ENCODE results near the gene PNPLA7. TPM values are rescaled to one million over a fixed set of nuclear protein-coding genes. Genes with fewer than 3 reads are reported as not detected.
A peak's percentile ranks its signal among the peaks of the same experiment; 100 is the strongest.
"Not testable (repeated sequence)": the region's sequence is repeated elsewhere in the genome, so short reads cannot be mapped to it uniquely, and the experiment has no call there.

PNPLA7 gene
- total RNA-seq, 1 donor from 2014 or later = 1.3 TPM

DNA sequence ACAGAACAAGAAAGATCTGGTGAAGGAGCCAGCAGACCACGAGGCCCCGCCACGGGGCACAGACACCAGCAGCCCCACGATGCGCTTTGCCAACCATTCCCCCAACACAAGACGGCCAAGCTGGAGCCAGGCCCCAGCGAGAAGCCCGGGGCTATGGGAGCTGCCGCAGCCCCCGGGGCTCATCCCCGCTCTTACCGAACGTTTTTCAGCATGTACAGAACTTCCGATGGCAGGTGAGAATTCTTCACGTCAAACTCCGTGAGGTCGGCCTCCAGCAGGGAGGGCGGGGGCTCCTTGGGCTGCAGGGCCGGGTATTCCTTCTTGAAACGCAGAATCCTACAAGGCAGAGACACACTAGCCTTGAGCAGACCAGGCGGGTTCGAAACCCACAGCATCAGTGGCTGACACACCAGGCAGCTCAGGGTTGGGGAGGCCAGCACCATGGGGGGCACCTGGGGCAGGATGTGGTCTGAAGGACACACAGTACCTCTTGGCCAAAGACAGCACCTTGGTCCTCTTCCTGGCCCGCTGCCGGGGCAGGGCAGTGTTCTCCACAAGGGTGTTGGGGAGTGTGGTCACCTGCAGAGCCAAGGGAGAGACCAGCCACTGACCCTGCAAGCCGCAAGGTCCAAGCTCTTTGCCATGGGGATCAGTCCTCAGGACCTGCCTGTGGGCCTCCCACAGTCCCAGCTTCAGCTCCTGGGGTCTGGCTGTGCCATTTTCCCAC is 6.8 kb downstream of the PNPLA7 start:
- no peak for DNase-seq (ENCODE audit: low read depth)

DNA sequence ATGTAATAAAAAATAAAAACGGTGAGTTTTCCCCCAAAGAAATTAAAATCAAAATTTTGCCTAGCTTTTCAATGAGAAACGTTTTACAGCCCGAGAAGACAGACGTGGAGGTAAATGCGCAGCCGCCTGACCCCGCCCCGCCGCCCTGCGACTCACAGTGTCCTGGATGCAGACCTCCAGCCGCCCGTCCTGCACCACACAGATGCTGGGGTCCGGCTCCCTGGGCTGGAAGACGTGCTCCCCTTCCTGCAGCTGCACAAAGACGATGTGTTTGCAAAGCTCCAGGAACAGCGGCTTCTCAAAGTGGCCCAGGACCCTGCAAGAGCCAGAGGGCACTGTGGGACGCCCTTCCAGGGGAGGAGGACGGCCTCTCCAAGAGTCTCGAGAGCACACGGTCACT is 7.7 kb downstream of the PNPLA7 start:
- DNase-seq (ENCODE audit: low read depth) = no peak

DNA sequence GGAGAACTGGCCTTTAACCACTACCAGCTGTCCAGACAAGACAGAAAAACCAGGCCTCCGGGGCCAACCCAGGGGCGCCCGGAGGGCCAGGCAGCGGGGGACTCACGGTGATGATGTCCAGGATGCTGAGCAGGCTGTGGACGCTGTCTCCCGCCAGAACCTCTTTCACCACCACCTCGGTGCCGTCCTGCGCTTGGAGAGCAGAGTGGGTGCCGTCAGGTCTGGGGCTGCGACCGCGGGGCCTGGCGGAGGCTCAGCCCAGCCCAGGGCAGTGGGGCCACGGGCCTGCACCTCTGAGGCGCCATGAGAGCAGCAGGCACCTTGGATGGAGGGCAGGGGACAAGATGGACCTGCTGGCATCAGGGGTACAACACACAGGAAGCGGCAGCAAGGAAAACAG is 9.7 kb downstream of the PNPLA7 start:
- no peak for DNase-seq (ENCODE audit: low read depth)

DNA sequence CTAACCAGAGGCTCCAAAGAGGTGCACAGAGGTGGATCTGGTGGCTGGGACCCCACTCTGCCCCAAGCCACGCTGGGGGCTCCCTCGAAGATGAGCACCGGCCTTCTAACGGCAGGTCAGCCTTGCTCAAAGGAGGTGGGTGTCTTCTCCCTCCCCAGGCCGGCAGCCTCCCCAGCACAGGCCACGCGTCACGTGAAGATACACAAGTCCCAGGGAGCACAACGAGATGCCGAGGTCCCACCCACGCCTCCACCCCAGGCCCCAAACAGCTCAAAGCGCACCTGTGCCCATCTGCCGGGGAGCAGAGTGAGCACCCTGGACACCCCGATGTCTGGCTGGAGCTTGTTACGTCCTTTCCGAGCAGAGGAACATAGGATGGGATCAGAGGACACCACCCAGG is 12.1 kb downstream of the PNPLA7 start:
- DNase-seq (ENCODE audit: low read depth) = no peak

DNA sequence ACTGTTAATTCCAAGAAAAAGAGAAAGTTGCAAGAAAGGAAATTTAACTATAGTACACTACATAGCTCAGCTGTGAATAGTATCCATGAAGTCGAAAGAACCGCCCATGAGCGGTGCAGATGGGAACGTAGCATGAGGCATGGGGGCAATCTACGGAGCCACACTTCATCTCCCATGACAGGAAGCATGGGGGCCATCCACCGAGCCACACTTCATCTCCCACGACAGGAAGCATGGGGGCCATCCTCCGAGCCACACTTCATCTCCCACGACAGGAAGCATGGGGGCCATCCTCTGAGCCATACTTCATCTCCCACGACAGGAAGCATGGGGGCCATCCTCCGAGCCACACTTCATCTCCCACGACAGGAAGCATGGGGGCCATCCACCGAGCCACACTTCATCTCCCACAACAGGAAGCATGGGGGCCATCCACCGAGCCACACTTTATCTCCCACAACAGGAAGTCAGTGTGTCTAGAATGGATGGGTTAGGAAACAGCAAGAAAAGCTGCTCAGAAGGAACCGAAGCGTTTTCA is 13.5 kb downstream of the PNPLA7 start:
- DNase-seq (ENCODE audit: low read depth) = not testable (repeated sequence)

DNA sequence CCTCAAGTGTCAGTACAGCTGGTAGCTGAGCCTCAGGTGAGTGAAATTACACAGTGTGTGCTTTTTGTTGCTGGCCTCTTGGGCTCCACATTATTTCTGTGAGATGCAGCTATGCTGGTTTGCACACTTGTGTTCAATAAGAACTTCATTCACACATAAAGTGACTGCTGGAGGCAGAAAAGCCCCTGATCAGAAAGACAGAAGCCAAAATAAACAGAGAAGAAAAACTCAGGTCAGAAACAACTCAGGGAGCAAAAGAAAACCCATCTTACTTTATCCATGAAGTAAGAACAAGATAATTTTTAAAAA is 15.1 kb downstream of the PNPLA7 start:
- no peak for DNase-seq (ENCODE audit: low read depth)

DNA sequence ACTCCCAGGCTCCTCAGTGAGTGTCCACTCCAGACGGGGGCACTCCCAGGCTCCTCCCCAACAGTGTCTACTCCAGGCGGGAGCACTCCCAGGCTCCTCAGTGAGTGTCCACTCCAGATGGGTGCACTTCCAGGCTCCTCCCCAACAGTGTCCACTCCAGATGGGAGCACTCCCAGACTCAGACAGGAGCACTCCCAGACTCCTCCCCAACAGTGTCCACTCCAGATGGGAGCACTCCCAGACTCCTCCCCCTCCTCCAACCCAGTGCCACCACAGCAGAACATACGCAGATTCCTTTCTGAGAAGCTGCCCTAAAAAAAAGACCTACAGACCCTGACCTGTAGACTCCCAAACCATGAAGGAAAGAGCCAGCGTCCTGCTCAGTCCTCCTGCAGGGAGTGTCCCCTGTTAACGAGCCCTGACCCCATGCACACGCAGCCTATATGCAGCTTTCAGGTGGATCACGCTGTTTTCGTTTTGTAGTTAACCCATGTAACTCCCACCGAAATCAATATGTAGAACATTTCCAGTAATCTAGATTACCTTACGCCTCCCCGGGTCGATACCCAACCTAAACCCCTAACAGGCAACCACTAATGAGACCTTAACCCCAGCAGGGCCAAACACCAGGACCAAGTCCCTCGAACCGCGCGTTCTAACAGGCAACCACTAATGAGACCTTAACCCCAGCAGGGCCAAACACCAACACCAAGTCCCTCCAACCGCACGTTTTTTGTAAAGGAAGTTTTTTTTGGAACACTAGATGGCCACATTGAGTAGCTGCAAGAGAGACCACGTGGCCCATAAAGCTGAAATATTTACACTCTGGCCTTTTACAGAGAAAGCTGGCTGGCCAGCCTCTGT is 15.7 kb downstream of the PNPLA7 start:
- DNase-seq (ENCODE audit: low read depth) = peak; percentile 71

DNA sequence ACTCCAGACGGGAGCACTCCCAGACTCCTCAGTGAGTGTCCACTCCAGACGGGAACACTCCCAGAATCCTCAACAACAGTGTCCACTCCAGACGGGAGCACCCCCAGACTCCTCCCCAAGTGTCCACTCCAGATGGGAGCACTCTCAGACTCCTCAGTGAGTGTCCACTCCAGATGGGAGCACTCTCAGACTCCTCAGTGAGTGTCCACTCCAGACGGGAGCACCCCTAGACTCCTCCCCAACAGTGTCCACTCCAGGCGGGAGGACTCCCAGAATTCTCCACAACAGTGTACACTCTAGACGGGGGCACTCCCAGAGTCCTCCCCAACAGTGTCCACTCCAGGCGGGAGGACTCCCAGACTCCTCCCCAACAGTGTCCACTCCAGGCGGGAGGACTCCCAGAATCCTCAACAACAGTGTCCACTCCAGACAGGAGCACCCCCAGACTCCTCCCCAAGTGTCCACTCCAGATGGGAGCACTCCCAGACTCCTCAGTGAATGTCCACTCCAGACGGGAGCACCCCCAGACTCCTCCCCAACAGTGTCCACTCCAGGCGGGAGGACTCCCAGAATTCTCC is 17.2 kb downstream of the PNPLA7 start:
- not testable (repeated sequence) for DNase-seq (ENCODE audit: low read depth)

DNA sequence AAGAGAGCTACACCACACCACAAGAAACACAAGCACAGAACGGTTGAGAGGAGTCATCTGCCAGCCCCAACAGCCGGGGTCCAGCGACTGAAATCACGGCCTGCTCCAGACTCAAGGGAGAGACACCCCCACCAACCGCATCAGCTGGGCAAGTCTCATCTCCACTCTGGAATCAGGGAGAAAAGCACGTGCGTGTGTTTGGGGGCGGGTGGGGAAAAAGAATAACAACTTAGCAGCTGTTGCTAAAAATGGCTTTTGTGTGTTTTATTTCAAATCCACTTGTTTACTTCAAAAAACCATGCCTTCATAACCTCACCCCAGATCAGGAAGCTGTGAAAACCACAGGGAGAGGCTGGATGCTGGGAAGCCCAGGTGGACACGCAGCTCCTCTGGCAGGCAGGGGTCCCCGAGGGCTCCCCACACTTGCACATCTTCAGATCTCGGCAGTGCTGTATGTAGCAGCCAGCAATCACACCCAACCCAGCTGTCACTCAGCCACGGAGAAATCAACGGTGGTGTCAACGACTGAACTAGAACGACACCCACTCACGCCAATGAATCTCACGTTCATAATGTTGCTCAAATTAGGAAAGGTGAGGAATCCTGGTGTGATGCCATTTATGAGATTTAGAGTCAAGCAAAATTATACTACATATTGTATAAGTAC is 19.0 kb downstream of the PNPLA7 start:
- peak; percentile 90 for DNase-seq (ENCODE audit: low read depth)

DNA sequence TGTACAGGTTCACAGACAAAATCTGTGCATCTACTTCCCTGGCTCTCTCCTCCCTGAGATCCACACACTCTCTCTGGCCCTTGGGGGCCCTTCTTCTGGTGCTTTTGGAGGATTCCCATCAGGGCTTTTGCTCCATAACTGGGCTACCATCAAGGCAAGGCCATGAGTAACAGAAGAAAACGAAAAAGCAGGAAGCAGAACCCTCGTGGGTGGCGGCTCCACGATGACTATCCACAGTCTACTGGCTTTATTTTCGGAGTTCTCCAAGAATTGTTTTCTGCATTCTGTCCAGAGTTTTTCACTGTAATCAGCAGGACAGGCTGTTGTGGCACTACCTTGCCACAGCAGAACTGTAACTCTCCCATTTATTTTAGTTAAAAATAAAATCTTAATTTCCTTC is 19.9 kb downstream of the PNPLA7 start:
- DNase-seq (ENCODE audit: low read depth) = no peak

DNA sequence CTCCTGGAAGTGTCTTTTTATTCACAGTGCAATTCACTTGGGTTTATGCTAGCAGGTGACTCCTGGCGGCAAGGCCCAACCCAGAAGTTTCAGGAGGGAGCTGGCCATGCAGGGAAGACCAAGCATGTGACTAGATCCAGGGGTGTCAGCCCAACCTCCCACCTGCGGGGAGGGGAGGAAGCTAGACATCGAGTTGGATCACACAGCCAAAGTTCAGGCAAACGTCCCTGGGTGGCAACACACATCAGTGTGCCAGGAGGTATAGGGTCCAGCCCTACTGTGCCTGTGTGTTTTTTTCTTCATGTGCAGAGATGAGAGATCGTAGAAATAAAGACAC is 25.3 kb downstream of the PNPLA7 start:
- DNase-seq (ENCODE audit: low read depth) = no peak

DNA sequence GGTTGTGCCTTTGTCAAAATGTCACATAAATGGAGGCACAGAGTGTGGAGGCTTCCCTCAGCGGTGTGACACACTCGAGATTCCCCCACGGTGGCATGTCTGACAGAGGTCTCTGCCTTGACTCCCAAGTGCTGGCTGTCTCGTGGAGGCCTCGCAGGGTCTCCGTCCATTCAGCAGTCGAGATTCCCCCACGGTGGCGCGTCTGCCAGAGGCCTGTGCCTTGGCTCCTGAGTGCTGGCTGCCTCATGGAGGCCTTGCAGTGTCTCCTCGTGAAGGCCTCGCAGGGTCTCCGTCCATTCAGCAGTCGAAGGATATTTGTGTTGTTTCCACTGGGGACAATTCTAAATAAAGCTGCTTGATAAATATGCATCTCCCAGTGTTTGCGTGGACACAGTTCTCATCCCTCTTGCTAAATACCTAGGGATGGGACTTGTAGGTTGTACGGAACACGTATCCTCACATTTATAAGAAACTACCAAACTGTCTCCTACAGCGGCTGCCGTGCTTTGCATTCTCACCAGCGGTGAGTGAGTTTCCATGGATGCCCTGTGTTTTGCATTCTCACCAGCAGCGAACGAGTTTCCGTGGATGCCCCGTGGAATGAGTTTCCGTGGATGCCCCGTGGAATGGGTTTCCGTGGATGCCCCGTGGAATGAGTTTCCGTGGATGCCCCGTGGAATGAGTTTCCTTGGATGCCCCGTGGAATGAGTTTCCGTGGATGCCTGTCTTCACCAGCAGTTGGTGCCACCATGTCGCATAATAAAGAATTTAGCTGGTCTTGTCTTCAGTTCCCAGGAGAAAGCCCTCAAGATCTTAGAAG is 25.8 kb downstream of the PNPLA7 start:
- no peak for DNase-seq (ENCODE audit: low read depth)

DNA sequence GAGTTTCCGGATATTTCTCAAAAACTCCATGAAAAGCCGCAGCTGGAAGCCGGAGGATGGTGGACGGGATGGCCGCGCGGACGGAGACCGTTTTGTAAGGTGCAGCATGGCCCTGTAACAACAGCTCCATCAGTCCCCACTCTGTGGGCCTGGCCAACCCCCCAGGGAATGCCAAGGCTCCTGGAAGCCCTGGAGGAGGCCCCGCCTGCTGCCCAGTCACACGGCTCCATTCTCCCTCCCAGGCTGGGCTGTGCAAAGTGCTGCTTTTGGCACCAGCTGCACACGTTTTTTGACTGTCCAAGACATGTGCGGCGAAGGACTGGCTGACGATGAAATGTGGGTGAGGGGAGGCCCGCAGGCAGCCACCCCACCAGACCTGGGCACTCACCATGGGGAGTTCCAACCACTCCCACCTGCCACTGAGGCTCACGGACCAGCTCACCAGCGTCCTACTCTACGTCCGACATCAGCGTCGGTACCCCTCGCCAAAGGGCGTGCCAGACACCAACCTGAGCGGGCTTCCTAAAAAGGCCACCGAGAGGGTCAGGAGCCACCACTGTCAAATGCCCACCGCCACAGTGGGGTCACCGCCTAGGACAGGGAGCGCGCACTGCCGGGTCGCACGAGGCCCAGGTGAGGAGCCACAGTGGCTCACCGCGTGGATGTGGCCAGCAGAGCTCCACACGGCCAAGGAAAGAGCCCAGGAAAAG is 27.3 kb downstream of the PNPLA7 start:
- DNase-seq (ENCODE audit: low read depth) = no peak

DNA sequence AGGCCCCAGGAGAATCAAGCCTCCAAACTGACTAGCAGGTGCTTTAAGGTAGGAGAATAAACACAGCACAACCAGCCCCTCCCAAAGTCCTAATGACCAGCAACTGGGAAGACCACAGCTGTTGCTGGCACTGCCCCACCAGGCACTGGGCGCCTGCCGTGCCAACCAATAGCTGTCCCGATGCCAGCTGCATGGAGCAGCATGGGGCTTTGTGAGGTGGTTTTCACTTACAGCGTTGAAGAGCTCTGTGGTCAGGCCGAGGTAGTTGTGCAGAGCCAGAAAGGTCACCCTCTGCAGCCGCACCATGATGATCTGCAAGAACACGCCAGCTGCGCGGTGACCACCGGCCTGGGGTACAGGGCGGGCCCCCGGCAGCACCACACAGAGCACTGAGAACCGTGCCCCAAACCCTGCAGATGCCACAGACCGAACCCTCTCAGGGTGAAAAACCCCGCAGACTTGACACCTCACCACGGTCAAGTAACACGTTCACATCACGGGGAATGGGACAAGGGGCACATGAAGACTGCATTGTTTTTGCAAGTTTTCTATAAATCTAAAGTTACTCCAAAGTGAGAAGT is 28.7 kb downstream of the PNPLA7 start:
- peak; percentile 97 for DNase-seq (ENCODE audit: low read depth)

DNA sequence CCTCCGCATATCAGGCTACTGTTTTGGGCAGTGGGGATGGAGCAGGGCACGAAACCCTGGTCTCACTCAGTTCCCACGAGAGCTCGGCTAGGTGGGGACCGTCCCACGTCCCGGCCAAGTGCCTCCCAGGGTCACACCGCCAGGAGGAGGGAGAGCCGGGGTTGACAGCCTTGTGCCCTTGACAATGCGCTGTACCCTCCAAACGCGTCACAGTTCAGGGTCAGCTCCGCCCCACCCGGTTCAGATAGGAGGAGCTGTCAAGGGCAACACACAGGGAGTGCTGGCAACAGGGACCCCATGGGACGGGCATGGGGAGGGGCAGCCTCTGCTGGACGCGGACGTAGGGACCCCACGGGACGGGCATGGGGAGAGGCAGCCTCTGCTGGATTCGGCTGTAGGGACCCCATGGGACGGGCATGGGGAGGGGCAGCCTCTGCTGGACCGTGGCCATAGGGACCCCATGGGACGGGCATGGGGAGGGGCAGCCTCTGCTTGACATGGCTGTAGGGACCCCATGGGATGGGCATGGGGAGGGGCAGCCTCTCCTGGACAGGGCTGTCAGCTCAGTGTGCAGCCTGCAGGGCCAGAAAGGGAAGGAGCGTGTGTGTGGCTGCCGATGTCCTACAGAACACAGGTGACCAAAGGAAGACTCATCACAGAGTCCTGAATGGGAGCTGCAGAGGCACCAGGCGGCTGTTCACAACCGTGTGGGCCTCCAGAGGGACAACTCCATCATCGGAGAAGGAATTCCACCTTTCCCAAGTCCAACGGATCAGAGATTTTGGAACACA is 29.4 kb downstream of the PNPLA7 start:
- no peak for DNase-seq (ENCODE audit: low read depth)

DNA sequence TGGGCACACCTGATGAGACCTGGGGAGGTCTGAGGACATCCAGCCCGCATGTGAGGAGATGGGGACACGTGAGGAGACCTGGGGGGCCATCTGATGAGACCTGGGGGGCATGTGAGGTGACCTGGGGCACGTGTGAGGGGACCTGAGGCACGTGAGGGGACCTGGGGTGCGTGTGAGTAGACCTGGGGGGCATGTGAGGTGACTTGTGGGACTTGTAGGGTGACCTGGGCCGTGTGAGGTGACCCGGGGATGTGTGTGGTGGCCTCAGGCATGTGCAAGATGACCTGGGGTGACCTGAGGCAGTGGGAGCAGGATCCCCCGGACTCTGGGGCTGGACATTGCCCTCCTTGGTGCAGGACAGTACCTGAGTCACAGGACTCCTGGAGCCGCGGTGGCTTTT is 30.6 kb downstream of the PNPLA7 start:
- no peak for DNase-seq (ENCODE audit: low read depth)

DNA sequence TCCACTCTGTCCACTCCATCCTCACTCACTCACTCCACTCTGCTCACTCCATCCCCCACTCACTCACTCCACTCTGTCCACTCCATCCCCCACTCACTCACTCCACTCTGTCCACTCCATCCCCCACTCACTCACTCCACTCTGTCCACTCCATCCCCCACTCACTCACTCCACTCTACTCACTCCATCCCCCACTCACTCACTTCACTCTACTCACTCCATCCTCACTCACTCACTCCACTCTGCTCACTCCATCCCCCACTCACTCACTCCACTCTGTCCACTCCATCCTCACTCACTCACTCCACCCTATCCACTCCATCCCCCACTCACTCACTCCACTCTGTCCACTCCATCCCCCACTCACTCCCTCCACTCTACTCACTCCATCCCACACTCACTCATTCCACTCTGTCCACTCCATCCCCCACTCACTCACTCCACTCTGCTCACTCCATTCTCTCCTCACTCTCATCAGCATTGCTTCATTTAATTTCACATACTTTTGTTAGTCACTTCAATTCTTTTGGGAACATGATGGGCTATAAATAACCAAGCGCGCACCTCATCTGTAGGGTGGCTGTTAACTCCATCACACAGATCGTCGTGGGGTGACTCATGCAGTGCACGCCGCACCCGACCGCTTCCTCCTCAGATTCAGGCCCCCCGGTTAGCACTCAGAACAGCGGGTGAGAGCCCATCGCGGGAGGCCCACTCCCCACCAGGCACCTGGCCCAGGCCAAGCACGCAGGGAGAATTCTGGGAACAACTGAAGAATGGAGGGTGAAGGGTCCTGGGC is 31.3 kb downstream of the PNPLA7 start:
- not testable (repeated sequence) for DNase-seq (ENCODE audit: low read depth)
